ENCODE data around the gene FEM1C. TPM values are rescaled to one million over a fixed set of nuclear protein-coding genes. Genes with fewer than 3 reads are reported as not detected.

Gene FEM1C
- 10 to 100 TPM; 16.6 to 16.7 TPM for total RNA-seq

DNA sequence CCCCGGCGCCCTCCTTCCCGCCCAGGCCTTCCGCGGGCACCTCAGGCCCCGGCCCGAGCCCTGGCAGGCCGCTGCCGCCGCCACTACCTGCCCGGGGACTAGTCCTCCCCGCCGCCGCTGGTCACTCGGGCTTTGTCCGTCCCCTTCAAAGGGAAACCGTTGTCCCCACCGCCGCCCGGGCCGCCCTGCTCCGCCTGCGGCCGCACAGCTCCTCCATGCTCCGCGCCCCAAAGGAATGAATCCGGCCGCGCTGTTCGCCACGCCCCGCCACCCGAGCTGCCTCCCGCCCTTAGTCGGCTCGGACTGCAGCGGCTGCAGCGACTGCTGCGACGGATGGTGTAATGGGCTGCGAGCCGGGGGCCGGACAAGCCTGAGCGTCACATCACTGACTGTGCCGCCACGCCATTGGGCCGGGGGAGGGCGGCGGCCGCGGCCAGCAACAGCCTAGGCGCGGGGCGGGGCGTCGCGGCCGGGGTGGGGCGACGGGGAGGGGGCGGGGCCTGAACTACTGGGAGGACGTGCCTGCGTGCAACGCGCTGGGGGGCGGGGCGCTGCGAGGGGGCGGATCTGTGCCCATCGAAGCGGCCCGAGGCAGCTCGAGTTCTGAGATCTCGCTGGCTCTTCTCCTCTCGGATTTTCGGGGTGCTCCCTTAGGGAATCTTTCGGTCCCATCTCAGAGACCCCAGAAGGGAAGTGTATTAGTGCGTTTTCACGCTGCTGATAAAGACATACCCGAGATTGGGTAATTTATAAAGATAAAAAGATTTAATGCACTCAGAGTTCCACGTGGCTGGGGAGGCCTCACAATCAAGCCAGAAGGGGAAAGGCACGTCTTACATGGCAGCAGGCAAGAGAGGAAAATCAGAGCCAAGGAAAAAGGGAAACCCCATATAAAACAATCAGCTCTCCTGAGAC is at the start of gene FEM1C:
Gene FEM1C (minus strand): TSS at position 340 of the 915 bp plus-strand sequence. CDS start 1,282 bp downstream, outside the sequence.
- Mint-ChIP-seq H3K27me3 (no peaks in the 10 kb centered on the region), H3K27ac (peak within 1 kb of the TSS; percentile 99), H3K4me1 (ENCODE audit: low read depth) (peaks cover 39% of the 10 kb centered on the region), H3K36me3 (ENCODE audit: low read depth) (peaks cover 51% of the 10 kb centered on the region), H3K4me3 (peak within 1 kb of the TSS; percentile 96), H3K9me3 (peaks cover 7% of the 10 kb centered on the region)
- CTCF ChIA-PET = interaction anchor here (1.0 to 1.8 kb wide), 5 partner anchors 10 to 235 kb away, joined by 3 to 14 read pairs (median 3); no protein-coding TSS in a partner anchor
- POLR2A ChIA-PET = interaction anchor here (0.7 to 1.7 kb wide), 17 partner anchors 10 to 299 kb away, joined by 3 to 8 read pairs (median 3); partner anchors contain the start of gene TMED7
- peak; percentile 95 for ATAC-seq
- DNase-seq = peak; percentile 99
- intact Hi-C loops (cut with micrococcal nuclease) = loop anchor here (5.0 kb wide), 2 partner anchors 78 to 82 kb away; no protein-coding TSS in a partner anchor
- TF ChIP-seq, protein P1, sequence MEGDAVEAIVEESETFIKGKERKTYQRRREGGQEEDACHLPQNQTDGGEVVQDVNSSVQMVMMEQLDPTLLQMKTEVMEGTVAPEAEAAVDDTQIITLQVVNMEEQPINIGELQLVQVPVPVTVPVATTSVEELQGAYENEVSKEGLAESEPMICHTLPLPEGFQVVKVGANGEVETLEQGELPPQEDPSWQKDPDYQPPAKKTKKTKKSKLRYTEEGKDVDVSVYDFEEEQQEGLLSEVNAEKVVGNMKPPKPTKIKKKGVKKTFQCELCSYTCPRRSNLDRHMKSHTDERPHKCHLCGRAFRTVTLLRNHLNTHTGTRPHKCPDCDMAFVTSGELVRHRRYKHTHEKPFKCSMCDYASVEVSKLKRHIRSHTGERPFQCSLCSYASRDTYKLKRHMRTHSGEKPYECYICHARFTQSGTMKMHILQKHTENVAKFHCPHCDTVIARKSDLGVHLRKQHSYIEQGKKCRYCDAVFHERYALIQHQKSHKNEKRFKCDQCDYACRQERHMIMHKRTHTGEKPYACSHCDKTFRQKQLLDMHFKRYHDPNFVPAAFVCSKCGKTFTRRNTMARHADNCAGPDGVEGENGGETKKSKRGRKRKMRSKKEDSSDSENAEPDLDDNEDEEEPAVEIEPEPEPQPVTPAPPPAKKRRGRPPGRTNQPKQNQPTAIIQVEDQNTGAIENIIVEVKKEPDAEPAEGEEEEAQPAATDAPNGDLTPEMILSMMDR (IDR thresholded peaks at IDR 0.05) = no peak

GRCh38 chr5:115589043-115589442 is 44.5 kb upstream of the FEM1C start:
- no peaks in the 10 kb centered on the region for H3K4me1 Mint-ChIP-seq (ENCODE audit: low read depth)
- intact Hi-C loops (cut with micrococcal nuclease) = no loop called here
- no peaks in the 10 kb centered on the region for H3K9me3 Mint-ChIP-seq
- CTCF ChIA-PET = interaction anchor here (2.9 kb wide), 1 partner anchor 279 kb away, joined by 16 read pairs; no protein-coding TSS in a partner anchor
- TF ChIP-seq, protein P1 (IDR thresholded peaks at IDR 0.05) = no peak
- H3K4me3 Mint-ChIP-seq = no peak overlapping the region
- no peak overlapping the region for H3K27ac Mint-ChIP-seq
- no peak for ATAC-seq
- POLR2A ChIA-PET = no interaction called here
- DNase-seq = no peak
- no peaks in the 10 kb centered on the region for H3K36me3 Mint-ChIP-seq (ENCODE audit: low read depth)
- H3K27me3 Mint-ChIP-seq = no peaks in the 10 kb centered on the region

DNA sequence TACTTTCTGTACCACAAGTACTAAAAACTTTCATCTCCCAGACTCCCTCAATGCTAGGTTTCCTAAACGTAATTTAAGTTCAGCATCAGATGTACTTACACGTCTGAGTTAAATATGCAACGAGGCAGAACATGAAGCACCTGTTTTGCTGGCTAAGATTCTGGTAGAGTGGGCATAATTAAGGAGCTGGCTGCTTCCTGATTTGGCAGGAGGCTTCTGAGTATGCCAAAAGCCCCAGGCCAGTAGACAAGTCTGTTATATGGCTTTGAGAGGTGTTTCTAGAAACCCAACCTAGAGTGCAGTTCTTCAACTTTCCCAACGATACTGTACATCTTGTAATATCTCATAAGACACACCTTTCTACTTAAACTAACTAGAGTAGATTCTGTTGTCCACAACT is 44.1 kb upstream of the FEM1C start:
- H3K27me3 Mint-ChIP-seq = no peaks in the 10 kb centered on the region
- no peaks in the 10 kb centered on the region for H3K4me1 Mint-ChIP-seq (ENCODE audit: low read depth)

GRCh38 chr5:115586525-115587146 is 42.1 kb upstream of the FEM1C start:
- ATAC-seq (no peak), DNase-seq (no peak)
- ChIA-PET CTCF (interaction anchor here (0.5 to 1.5 kb wide), 2 partner anchors 11 to 269 kb away, joined by 3 to 9 read pairs; no protein-coding TSS in a partner anchor), POLR2A (no interaction called here)
- no peaks in the 10 kb centered on the region for H3K4me1 Mint-ChIP-seq (ENCODE audit: low read depth)
- H3K36me3 Mint-ChIP-seq (ENCODE audit: low read depth) = no peaks in the 10 kb centered on the region
- no peak overlapping the region for H3K27ac Mint-ChIP-seq
- H3K9me3 Mint-ChIP-seq = no peaks in the 10 kb centered on the region
- TF ChIP-seq, protein P1 (IDR thresholded peaks at IDR 0.05) = peak; percentile 68
- no peak overlapping the region for H3K4me3 Mint-ChIP-seq
- no peaks in the 10 kb centered on the region for H3K27me3 Mint-ChIP-seq
- intact Hi-C loops (cut with micrococcal nuclease) = loop anchor here (2.0 kb wide), 1 partner anchor 278 kb away; no protein-coding TSS in a partner anchor

More for the DNA sequence above, 44.1 kb upstream of the FEM1C start:
- DNase-seq (no peak), ATAC-seq (no peak)
- no peak overlapping the region for H3K4me3 Mint-ChIP-seq
- no peaks in the 10 kb centered on the region for H3K36me3 Mint-ChIP-seq (ENCODE audit: low read depth)
- TF ChIP-seq, protein P1 (IDR thresholded peaks at IDR 0.05) = no peak
- CTCF ChIA-PET = interaction anchor here (0.6 to 2.9 kb wide), 3 partner anchors 18 to 279 kb away, joined by 3 to 16 read pairs (median 3); no protein-coding TSS in a partner anchor
- POLR2A ChIA-PET = no interaction called here
- H3K9me3 Mint-ChIP-seq = no peaks in the 10 kb centered on the region
- no peak overlapping the region for H3K27ac Mint-ChIP-seq
- intact Hi-C loops (cut with micrococcal nuclease) = no loop called here
